Measurements from ENCODE around the gene LDLRAD4.
A peak's percentile ranks its signal among the peaks of the same experiment; 100 is the strongest.

The LDLRAD4 gene

DNA sequence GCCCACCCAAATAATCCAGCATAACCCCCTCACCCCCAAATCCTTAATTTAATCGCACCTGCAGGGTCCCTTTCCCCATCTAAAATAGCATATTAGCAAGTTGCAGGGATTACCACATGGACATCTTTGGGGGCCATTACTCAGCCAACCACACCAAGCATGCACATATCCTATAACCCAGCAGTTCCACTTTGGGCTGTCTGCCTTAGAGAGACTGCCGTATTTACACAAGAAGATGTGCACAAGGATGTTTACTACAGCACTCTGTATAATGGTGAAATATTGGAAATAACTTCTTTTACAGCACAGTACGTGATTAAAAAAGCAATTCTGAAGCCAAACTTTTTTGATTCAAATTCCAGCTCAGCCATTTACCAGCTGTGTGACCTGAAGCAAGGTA lies 17.3 kb upstream of the LDLRAD4 start:
- no peak for DNase-seq (ENCODE audit: low read depth in 1 of 2, low spot score in 1 of 2)

DNA sequence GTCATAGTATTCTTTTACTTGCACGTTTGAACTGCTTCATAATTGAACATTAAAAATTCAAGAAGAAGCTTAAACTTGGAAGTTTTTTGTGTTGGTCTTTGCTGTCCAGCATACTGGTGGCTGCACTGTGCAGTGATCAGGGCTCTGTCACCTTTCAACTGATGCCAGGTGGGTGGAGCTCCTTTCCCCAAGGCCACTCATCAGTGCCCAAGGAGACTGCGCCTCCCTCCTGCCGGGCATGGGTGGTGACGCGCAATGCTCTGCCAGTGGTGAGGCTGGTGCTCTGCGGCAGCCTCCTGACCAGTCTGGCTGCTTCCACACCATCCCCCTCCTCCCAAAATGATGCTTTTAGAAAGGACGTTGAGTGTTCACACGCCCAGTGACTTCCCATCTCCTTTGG lies 16.0 kb upstream of the LDLRAD4 start:
- DNase-seq (ENCODE audit: low read depth in 1 of 2, low spot score in 1 of 2) = no peak

DNA sequence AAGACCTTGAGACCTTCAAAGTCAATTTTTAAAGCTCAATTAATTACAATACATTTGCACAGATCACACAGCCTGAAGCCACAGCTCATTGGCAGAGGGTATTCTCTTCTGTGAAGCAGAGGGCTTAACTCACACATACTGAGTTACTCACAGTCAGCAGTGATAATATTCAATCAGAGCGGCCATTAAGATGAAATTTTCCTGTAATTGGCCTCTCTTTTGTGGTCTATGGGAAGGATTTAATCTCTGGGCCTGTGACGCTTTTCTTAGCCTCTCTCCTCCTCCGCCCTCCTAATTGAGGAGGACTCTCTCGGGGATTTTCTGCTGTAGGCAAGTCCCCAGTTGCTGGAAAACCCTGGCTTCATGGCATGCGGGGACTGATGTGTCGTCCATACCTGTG lies 12.3 kb upstream of the LDLRAD4 start:
- DNase-seq (ENCODE audit: low read depth in 1 of 2, low spot score in 1 of 2) = no peak

- DNase-seq (ENCODE audit: low read depth in 1 of 2, low spot score in 1 of 2) = no peak
Measured at GRCh38 chr18:13207294-13207693, 11.3 kb upstream of the LDLRAD4 start.

- DNase-seq (ENCODE audit: low read depth in 1 of 2, low spot score in 1 of 2) = no peak
Measured at GRCh38 chr18:13211534-13211933, 7.0 kb upstream of the LDLRAD4 start.

- DNase-seq (ENCODE audit: low read depth in 1 of 2, low spot score in 1 of 2) = no peak
Measured at GRCh38 chr18:13213036-13213795, 5.3 kb upstream of the LDLRAD4 start.

- no peak for DNase-seq (ENCODE audit: low read depth in 1 of 2, low spot score in 1 of 2)
Measured at GRCh38 chr18:13214609-13215008, 4.0 kb upstream of the LDLRAD4 start.

GRCh38 chr18:13216092-13216582 lies 2.4 kb upstream of the LDLRAD4 start:
- DNase-seq (ENCODE audit: low read depth in 1 of 2, low spot score in 1 of 2) = peak; percentile 20 to 30

GRCh38 chr18:13216711-13217465 lies 1.7 kb upstream of the LDLRAD4 start:
- DNase-seq (ENCODE audit: low read depth in 1 of 2, low spot score in 1 of 2) = peak in 1 of 2 donors; percentile 21

DNA sequence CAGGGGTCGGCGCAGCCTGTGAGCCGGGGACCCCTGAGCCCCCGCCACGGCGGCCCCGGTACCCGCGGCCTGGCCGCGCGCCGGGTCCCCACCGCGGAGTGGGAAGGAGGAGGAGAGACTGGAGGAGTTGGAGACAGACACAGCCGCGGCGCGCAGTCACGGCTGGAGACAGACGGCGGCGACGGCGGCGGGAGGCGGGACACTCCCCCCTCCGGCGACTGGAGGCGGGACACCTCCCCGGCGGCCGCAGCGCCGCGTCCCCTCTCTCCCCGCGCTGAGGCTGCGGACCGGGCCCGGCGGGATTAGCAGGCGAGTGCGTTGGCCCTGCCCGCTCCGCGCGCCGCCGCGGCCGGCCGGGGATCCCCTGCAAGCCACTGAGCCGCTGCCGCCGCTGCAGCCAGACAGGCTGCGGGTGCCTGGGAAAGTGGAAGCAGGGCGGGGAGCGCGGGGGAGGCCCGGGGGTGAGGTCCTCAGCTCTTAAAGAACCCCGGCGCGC lies 1.0 kb upstream of the LDLRAD4 start:
- peak; percentile 25 to 30 for DNase-seq (ENCODE audit: low read depth in 1 of 2, low spot score in 1 of 2)

DNA sequence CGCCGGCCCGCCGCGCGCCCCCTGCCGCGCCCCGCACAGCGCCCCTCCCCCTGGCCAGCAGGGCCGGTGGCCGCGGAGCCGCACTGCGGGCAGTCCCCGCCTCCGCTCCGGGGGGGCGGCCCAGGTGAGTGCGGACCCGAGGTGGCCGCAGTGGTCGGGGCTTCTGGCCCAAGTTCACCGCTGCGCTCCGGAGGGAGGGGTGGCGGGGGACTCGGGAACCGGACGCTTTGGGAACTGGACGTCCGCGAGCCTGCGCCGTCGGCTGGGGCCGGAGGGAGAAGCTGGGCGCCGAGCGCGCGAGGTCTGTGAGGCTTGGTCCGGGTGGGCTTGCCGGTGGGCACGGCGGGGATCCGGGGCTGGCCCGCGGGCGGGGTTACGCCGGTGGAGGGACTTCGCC lies 591 bp upstream of the LDLRAD4 start:
- no peak for DNase-seq (ENCODE audit: low read depth in 1 of 2, low spot score in 1 of 2)

GRCh38 chr18:13218997-13219396 lies 437 bp downstream of the LDLRAD4 start:
- no peak for DNase-seq (ENCODE audit: low read depth in 1 of 2, low spot score in 1 of 2)

DNA sequence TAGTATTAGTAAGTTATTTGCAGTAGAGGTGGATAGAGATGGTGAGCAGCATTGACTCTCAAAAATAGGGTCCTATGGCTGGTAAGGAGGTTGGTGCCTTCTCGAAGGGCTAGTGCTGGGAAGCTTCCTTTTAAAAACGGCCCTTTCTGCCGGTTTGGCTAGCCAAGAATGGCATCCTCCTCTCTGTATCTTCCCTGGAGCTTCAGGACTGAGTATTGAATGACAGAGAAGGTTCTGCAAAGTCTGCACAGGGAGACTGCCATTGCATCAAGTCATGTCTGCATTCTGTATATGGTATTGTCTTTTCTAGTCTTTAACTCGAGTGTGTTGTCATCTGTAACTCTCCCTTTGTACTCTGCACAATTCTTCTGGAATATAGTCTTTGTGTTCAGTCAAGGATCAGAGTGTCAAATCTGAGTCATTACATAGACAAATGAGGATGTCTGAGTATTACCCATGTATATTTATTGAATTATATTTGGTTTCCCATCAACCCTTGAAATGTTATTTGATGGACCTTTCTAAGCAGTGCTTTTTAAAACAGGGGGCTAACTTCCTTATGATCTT lies 1.1 kb downstream of the LDLRAD4 start:
- no peak for DNase-seq (ENCODE audit: low read depth in 1 of 2, low spot score in 1 of 2)

- DNase-seq (ENCODE audit: low read depth in 1 of 2, low spot score in 1 of 2) = no peak
Measured at GRCh38 chr18:13220361-13220991, 1.9 kb downstream of the LDLRAD4 start.

DNA sequence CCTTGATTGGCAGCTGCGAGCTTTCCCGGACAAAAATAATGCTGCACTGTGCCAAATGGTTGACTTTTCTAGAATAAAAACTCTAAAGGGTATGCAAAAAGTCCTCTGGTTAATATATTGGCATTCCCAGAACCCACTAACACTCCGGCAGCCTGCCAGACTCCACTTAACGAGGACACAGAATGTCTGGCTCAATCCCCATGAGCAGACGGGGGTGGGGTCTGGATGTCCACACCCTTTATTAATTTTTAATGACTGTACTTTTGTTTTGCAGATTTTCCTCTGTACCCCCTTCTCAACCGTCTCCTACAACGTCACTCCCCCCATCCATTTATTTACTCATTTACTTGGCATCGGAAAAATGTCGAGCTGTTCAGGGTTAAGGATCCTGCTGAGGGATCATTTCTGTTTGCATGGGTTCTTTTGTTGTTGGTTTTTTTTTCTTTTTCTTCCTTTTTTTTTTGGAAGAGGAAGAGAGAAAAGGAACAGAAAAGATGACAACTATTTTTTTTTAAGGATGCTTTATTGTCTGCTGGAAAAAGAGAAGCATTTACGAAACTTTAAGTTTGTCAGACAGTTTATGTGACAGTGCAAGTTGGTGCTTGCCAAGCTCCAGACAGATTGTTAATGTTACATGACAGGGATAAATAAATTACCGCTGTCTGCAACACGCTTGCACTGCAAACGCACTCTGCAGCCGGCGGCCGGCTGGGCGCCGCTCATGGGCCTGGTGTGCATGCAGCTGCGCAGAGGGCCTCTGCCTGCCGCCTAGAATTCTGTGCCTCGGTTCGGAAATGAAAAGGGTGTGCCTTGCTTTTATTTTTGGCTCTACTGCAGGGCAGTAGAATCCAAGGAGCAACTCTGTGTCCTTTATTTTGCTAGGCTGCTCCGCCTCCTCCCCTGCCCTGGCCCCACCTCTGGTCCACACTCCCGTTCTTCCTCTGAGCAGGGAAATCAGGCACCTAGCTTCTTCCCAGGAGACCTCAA lies 3.6 kb downstream of the LDLRAD4 start:
- no peak for DNase-seq (ENCODE audit: low read depth in 1 of 2, low spot score in 1 of 2)

GRCh38 chr18:13222856-13223281 lies 4.3 kb downstream of the LDLRAD4 start:
- DNase-seq (ENCODE audit: low read depth in 1 of 2, low spot score in 1 of 2) = no peak

DNA sequence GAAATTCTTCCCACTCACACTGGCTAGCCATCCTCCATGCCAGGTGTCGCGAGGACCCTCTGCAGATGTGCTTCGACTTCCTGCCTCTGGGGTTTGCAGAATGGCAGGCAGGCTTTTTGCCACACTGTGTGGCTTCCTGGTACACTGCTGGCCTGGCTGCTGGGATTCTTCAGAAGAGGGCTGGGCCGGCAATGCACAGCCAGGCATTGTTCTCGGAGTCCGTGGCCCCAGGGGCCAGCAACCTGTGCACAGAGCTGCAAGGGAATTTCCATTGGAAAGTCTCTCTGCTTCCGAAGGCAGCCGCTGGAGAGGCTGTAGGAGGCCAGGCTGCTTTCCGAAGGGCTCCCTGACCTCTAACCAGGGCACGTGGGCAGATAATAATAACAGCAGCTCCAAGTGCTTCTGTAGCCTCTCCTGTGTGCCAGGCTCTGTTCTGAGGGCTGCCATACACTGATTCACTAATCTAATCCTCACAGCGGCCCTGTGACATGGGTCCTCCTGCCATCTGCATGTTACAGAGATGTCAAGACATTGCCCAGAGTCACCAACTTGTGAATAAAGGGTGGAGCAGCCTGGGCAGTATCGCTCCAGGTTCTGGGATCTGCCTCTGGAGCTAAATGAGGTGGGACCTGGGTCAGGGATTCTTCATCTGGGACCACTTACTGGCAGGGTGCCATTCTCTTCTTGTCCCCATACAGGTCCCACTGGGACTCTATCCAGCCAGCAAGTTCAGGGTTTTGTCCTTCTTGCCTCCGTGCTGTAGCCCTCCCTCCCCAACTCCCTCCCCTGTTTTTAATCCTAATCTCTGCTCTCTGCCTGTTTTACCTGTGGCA lies 5.0 kb downstream of the LDLRAD4 start:
- DNase-seq (ENCODE audit: low read depth in 1 of 2, low spot score in 1 of 2) = no peak

DNA sequence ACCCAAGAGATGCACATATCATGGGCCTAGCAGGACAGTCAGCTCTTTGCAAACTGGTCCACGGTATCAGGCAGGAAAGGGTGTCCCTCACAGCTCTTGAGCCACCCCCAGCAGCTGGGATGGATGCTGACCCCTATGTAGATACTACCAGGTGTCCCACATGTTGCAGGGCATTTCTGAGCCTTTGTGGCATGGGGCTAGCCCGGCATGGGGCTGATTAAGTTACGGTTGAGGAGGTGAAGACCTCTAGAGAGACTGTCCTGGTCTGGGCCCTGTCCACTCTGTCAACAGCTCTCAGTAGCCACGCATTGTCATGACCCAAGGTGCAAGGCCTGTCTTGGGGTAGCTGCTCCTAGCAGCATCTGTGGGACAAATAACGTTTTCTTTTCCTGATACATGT lies 6.7 kb downstream of the LDLRAD4 start:
- DNase-seq (ENCODE audit: low read depth in 1 of 2, low spot score in 1 of 2) = no peak

DNA sequence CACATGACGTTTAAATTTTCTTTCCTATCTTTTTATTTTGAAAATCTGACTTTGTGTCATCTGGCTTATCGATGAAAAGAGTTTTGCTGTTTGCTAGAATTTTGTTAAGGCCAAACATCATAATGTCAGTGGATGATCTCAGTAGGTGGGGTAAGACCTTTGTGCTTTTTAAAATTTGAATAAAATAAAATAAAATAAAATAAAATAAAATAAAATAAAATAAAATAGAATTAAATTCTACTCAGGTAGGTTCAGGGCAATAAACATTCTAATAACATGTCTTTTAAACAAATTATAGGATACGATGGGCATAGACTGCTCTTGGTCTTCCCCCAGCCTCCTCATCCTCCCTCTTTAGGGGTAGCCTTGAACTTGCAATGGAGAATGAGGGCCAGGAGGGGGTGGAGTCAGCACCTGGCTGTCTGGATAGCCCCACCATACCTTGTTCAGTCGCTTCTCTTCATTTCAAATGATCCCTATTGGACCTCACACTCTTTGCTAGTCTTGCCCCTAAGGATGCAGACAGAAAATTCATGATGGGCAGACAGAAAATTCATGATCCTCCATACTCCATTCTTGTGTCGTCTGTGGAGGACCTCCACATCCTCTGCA lies 8.1 kb downstream of the LDLRAD4 start:
- DNase-seq (ENCODE audit: low read depth in 1 of 2, low spot score in 1 of 2) = no peak
